Posterior cingulate gyrus (tissue), 11 donors: ENCODE data around the gene PIMREG.

ENCODE experiments used
- DNase-seq, 10 donors: peaks; one replicate each; pipeline versions ENCODE4 v3.0.0 to v3.0.0-alpha.2; 2020 to 2021; ENCODE audit warnings: mixed read lengths in 3 of 10
- intact Hi-C: fragments of 100-400 bp; cut with DNase I; formaldehyde crosslinking; loops from one replicate; pipeline ENCODE4 v1.15.1; 2023

The PIMREG gene

DNA sequence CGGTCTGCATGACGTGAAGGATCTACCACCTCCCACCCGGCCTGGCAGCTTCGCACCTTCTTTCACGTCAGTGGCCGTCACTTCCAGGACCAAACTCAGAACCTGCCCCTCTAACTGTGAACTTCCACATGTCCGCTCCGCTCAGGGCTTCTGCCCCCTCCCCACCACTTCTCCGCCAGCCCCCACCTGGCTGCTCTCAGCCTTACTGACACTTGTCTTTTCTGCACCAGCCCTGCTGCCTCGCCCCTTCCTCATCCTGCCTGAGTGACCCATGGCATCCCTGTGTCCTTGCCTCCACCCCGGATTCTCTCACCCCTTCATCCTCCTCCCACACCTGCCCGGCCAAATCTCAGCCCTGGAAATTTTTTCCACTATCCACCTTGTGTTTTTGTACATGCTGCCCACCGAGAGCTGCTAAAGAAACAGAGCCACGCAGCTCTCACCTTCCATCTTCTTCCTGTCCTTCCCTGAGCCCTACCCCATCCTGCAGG lies 14.2 kb downstream of the PIMREG start:
- intact Hi-C loops: no loop called here
- DNase-seq: peak in 2 of 10 donors; percentile 43 to 55

DNA sequence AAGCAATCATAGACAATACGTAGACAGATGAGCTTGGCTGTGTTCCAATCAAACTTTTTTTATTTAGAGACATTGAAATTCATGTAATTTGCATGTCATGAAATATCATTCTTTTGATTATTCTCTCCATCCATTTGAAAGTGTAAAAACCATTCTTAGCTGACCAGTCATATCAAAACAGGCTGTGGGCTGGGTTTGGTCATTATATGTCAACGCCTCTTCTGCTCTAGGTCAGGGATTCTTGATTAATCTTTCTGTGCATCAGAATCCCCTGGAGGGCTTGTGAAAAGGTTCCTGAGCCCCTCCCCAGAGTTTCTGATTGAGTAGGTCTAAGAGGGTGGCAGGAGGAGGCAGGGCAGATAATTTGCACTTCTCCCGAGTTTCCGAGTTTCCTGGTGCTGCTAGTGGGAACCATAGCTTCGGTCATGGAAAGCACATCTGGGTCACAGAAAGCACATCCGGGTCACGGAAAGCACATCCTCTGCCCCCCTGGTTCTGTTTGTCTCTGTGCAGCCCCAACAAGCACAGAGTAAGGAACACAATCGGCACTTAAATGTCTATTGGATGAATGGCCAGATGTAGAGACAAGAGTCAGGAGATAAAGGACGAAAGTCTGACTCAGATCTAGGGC lies 16.4 kb downstream of the PIMREG start:
- intact Hi-C loops: no loop called here
- no peak for DNase-seq

DNA sequence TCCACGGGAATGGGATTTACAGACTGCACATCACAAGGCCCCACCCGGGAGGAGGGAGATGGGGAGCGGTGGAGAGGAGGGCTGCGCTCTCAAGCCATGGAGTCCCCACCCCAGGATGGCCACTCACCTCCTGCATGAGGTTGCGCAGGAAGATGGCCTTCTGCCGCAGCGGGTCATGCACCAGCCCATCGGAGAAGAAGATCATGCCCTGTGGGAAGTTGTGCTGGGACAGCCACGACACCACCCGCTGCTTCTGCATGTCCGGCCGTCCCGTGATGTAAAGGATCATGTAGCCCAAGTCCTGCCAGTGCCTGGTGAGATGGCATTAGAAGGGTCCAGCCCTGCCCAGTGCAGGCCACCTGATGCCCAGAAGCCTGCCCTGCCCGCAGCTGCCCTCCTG lies 17.0 kb downstream of the PIMREG start:
- intact Hi-C loops: no loop called here

DNA sequence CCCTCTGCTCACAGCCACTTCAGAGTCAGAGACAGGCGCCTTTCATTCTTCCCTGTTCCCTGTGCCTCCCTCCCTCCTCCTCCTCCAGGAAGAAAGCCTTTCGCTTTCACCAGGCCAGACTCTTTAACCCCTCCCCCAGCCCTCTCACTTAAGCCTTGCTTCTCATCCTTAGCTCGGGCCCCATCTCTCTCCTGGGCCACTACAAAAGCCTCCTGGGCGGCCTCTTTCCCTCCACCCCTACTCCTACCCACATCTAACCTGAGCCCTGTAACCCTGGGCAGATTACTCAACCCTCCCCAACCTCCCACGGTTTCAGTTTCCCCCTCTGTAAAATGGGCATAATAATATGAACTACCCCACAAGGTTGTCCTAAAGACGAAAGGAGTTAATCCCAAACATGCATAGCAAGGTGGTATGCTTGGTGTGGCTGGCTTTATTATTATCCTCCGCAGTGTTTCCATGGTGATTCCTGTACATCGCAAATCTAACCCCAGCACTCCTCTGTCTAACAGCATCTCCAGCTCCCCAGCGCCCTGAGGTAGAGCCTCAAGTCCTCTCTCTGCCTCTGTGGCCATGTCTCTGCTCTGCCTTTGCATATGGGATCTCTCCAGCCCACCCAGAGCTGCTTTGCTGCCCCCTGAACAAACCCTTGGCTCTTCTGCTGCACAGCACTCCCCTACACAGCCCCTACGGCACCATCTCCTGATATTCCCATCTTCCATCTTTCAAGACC lies 17.7 kb downstream of the PIMREG start:
- DNase-seq: peak in 1 of 10 donors; percentile 6
- intact Hi-C loops: no loop called here

More for the DNA sequence above, 17.0 kb downstream of the PIMREG start:
- DNase-seq: peak in 1 of 10 donors; percentile 82

DNA sequence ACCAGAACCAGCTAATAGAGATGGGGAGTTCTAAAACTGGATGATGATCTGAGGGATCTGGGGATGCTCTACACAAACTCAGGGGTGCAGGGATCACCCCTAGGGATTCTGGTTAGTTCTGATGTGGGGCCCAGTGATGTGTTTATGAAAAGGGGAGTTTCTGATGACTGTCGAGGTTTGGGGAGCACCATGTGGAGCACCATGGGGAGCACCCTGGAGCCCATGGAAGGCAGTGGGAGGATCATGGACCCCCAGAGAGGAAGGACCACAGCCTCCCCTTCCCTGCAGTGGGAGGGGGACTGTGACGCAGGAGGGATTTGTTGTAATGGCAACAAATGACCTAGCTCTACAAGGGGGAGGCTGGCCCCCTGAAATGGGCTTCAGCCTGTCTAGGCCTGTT lies 18.4 kb downstream of the PIMREG start:
- DNase-seq: peak in 1 of 10 donors; percentile 33
- intact Hi-C loops: no loop called here

DNA sequence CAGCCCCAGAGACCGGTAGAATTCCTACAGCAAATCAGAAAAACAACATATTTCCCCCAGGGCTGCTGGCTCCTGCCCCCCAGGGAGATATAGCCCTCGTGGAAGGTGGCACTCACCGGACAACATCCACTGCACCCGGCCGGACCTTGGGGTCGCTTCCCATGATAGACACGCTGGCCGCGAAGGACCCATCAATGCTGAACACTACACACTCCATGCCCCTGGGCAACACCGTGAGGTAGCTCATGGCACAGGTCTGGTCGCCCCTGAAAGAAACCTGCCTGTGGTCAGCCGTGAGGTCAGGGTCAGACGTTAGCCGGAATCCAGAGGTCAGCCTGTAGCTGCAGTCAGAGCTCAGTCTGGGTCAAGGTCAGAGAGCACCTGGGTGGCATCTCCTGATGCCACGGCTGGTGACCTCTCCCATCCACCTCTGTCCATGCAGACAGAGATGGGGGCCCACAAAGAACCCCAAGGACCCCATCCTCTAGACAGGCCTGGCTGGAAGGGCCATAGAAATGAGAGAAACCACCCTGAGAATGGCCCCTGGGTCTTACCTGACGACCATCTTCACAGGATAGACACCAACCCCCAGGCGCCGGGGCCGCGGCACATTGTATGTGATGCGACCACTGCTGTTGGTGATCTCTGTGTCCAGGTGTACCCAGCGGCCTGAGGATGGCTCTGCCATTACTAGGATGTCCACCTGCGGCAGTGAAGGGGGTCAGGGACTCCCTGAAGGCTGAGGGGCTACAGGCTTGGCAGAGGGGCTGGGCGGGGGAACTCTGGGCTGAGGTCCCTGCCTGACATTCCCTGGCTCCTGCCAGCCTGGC lies 19.6 kb downstream of the PIMREG start:
- peak in 2 of 10 donors; percentile 47 to 62 for DNase-seq
- intact Hi-C loops: no loop called here

DNA sequence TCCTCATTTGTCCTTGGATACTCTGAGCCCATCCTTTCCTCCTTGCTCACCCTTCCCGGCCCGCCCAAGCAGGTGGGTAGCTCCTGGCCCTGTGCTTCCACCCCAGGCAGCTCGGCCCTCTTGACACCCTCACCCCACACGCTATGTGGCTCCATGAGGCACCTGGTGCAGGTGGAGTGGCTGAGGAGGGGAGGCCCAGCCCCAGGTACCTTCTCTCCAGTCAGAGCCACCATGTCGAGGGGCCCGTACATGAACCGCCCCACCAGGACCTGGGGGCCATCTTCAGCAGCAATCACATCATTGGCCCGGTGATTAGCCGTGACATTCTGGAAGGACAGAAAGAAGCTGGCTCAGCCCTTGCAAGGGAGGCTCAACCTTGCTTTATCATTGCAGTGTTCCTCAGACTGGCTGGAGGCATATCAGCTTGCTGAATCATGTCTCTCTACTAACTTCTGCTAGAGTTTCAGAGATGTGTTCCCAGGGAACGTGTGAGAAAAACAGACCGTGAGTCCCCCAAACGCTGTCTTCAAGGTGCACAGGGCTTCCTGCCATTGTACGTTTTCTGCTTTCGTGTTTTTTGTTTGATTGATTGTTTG lies 20.3 kb downstream of the PIMREG start:
- intact Hi-C loops: no loop called here
- no peak for DNase-seq

DNA sequence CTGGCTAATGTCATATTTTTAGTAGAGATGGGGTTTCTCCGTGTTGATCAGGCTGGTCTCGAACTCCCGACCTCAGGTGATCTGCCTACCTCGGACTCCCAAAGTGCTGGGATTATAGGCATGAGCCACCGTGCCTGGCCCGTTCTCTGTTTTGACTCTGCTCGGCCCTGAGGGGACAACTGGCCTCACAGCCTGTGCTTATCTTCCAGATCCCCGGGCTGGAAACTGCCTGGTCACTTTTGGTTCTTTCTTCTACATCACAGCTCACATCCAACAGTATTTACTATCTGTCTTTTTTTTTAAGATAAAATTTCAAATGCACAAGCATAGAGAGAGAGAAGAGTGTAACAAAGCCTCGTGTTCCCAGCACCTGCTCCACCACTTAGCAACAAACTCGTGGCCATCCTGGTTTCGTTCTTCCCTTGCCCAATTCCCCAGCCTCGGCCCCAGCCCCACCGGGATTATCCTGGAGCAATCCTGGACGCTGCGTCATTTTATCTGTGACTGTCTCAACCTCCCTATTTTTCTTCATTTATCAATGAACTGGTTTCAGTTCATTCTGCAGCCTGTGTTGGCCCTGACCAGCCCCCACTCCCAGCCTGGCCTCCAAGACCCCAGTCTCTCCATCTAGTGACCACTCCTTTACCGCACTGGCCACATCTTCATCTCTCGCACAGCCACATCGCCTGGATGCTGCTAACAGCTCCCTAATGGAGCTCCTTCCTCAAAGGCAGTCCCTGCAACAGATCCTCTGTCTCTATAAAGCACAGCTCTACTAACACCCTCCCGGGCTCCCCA lies 21.1 kb downstream of the PIMREG start:
- peak in 3 of 10 donors; percentile 33 to 55 (median 42) for DNase-seq
- intact Hi-C loops: no loop called here

DNA sequence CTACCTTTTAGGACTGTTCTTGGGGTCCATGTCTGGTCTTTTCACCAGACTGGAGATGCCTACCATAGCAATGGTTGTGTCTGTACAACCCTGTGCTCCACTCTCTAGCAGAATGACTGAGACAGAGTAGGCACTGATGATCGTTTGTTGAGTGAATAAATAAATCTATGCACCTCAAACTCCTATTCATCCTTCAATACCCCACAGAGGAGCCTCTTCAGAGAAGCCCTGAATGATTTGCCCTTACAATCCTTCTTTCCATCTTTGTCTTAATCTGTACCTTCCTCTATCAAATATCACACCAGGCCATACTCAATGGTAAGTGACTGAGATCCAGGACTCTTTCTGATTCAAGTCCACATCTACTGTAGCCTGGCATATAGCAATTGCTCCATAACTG lies 23.3 kb downstream of the PIMREG start:
- intact Hi-C loops: no loop called here
- no peak for DNase-seq

DNA sequence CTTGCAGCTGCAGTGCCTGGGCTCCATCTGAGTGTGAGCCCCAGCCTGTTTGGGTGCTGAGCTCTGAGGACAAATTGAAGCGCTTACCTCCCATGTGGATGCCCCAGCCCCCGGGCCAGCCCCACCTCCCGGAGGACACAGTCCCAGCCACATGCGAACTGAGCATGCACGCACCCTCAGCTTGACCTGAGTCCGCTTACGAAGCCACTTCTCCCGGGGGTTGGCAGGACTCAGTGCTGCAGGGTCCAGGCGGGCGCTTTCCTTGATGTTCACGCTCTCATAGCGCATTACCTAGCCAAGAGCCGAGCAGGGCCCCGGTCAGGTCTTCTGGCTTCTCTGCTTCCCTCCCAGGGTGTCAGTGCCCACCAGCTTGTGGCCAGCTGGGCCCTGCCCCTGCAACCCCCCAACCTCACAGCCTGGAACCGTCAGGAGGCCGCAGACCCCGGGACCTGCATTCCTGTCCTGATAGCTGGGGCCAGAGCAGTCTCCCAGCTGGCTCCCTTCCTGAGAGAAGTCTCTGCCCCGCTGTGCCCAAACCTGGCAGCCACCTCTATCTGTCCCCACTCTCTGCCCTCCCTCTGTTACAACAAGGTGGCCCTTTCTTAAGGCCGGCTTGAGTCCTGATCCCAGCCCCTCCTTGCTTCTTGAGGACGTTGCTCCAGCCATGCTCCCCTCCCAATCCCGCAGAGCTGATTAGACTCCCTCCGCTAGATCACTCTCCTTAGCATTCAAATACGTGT lies 24.0 kb downstream of the PIMREG start:
- intact Hi-C loops: no loop called here
- DNase-seq: peak in 3 of 10 donors; percentile 47 to 82 (median 81)

DNA sequence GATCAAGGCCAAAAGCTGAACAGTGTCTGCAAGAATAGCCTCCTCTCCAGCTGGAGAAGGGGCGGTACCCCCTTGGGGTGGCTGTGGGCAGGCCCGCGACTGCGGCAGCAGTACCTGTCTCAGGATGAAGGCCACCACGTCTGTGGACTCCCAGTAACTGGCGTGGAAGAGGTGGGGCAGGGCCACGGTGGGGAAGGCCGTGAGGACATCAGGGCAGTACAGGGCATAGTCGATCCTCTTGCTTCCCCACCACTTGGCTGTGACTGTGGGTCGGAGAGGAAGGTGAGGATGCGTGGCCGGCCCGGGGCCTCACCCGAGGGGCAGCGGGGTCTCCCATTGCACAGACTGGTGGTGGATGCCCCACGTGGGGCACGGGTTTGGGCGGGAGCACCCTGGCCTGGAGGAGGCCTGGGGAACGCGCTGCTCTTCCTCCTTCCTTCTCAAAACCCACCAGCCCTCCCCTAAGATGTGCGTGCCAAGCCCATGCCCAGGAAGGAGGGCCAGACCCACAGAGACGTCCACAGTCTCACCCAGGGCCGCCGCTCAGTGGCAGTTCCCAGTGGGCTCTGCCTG lies 26.0 kb downstream of the PIMREG start:
- peak in 3 of 10 donors; percentile 42 to 78 (median 54) for DNase-seq
- intact Hi-C loops: loop anchor here (10.0 kb wide), 1 partner anchor 175 kb away; the partner anchor contains the start of genes KIAA0753 and TXNDC17

DNA sequence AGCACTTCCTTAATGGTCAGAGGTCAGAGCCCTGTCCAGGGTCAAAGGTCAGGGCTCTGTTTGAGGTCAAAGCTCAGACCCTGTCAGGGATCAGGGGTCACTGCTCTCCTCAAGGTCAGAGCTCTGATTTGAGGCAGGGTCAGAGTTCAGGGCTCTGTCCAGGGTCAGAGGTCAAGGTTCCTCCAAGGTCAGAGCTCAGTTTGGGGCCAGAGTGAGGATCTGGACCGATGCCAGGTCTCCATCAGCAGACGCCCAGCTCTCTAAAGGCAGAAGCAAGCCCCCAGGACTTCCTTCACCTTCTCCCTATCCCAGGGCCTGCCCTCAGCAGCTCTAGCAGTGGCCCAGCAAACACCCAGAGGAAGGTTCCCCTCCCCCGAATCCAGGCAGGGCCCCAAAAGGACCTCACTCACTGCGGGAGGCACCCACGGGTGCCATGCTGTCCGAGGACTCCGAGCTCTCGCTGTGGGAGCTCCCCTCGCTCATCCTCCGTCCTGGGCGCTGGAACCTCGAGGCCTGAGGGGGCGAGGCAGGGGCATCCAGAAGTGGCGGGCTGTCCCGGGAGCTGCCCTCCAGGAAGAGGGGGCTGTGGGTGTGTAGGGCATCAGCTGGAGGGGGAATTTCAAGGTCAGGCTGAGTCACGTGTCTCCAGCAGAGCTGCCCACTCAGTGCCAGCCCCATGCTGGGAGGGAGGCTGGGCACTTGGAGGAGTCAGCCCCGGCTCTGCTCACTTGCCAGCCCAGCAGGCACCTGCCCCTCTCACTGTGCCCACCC lies 26.7 kb downstream of the PIMREG start:
- intact Hi-C loops: loop anchor here (10.0 kb wide), 1 partner anchor 174 kb away; the partner anchor contains the start of genes KIAA0753 and TXNDC17
- peak in 2 of 10 donors; percentile 59 to 65 for DNase-seq

DNA sequence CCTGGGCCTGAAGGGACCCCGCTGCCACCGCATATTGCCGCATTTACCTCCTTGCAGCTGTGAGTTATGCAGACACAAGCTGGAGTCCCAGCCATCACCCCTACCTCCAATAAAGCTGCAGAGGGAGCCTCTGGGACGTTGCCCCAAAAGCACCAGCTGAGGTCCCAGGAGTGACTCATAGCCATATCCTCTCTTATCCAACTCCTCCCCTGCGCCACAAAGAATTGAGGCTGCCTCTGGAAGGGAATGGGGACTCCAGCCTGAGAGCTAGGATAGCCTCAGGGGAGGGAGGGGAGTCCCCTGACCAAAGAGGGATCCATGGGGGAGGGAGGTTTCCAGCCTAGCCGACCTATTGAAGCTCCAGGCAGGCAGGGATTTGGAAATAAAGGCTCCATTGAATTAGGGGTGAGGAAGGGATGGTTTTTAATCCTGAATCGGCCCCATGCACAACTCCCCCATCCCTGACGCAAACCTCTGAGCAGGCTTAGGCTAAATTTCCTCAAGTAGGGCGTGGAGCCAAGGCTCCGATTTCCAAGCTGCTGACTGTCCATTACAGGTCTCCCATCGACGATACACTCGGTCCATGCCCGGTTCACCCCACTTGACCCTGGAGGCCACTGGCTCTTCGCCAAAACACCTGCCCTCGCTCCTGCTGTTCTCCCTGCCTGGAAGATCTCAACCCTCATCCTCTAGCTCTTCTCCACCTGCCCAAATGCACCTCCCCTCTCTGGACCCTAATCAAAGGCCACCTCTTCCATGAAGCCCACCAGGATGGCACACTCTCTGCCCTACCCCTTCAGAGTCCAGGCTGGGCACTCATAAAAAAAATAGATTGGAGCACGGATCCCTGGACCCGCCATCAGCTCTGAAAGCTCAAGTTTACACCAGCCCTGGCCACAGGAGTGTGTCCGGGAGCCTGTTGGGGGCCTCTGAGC lies 27.5 kb downstream of the PIMREG start:
- intact Hi-C loops: loop anchor here (10.0 kb wide), 1 partner anchor 173 kb away; the partner anchor contains the start of genes KIAA0753 and TXNDC17
- peak in 3 of 10 donors; percentile 51 to 86 (median 75) for DNase-seq

DNA sequence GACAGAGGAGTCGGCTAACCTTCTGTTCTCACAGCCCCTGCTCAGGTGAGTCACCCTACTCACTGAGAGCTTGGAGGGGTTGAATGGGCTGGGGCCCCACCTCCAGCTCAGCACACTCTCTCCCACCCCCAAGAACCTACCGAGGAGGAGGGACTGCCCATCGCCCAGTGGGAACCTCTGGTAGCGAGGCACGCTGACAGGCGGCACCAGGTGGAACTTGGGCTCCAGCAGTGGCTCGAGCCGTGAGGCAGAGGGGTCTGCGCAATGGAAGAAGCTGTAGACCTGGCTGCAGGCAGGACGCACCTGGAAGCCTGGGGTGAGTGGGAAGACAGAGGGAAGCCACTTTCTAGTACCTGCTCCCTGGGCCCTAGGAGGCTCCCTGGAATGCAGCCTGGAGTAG lies 28.3 kb downstream of the PIMREG start:
- DNase-seq: peak in 3 of 10 donors; percentile 25 to 67 (median 50)
- intact Hi-C loops: loop anchor here (10.0 kb wide), 1 partner anchor 172 kb away; the partner anchor contains the start of genes KIAA0753 and TXNDC17

DNA sequence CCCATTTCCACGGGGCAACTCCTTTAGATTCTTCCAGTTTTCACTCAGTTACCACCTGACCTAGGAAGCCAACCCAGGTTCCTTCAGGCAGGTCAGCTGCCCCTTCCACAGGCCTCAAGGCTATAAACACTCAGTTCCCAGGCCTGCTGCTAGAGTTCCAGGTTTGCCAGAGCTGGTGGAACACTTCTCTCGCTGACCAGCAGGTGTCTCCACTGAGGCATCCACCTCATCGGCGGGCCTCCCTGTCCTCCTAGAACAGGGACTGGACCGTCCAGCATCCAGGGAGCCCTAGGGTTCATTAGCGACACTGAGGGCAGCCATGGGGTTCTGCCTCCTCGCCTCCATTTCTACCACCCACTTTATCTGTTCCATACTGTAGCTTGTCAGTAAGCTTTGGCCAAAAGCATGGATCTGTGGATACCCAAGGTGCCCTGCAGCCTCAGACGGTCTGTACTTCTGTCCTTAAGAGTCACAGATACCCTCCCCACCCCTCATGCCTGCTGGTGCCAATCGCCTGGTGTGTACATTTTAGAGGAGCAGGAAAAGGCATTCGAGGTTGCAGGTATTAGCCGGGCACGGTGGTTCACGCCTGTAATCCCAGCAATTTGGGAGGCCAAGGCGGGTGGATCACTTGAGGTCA lies 29.0 kb downstream of the PIMREG start:
- intact Hi-C loops: loop anchor here (10.0 kb wide), 1 partner anchor 172 kb away; the partner anchor contains the start of genes KIAA0753 and TXNDC17
- peak; percentile 59 to 97 (median 85) for DNase-seq

DNA sequence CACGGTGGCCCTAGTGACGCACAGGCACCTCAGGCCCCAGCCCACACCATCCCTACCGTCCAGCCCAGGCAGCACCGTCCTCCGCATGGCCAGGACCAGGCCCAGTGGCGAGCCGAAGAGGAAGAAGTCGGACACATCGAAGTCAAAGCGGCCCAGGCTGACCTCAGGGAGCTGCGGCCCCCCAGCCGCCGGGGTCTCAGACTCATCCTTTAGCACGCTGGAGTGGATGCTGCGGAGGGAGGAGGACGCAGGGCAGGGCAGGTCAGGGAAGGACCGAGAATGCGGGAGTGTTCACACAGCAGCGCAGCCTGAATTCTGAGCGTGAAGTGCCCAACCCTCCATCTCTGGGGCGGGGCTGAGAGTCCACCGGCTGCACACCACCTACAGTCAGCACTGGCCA lies 30.1 kb downstream of the PIMREG start:
- DNase-seq: peak in 3 of 10 donors; percentile 58 to 79 (median 60)
- intact Hi-C loops: loop anchor here (10.0 kb wide), 1 partner anchor 170 kb away; the partner anchor contains the start of genes KIAA0753 and TXNDC17
